ACHN (cell line): Measurements from ENCODE around the gene GPR31.
"Not testable (repeated sequence)": the region's sequence is repeated elsewhere in the genome, so short reads cannot be mapped to it uniquely, and the experiment has no call there.

ENCODE experiments used
- DNase-seq: peaks from one replicate; pipeline ENCODE4 v3.0.0-alpha.2; 2015
- in situ Hi-C: cut with HindIII; loops from 2 replicates; pipeline ENCODE4 v1.10.0; 2017; ENCODE audit warnings: low sequenced_read_pairs, low pct_ligation_motif_present, low pct_unique_long_range_greater_than_20kb

The GPR31 gene

DNA sequence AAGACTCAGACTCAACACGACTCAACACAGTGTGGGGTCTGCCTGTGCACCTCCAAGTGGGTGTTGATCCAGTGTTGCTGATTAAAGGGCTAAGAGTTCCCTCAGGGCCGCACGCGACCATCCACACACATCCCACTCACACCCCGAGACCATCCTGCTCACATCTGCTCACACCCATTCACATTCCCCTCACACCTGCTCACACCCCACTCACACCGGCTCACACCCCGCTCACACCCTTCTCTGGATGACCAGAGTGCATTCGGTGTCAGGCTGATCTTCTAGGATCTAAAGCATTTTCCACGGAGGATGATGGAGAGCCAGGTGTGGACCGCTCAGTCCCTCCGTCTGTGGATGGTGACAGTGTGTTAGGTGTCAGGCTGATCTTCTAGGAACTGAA lies 13.5 kb upstream of the GPR31 start:
- DNase-seq, in situ Hi-C loops: not testable (repeated sequence)

DNA sequence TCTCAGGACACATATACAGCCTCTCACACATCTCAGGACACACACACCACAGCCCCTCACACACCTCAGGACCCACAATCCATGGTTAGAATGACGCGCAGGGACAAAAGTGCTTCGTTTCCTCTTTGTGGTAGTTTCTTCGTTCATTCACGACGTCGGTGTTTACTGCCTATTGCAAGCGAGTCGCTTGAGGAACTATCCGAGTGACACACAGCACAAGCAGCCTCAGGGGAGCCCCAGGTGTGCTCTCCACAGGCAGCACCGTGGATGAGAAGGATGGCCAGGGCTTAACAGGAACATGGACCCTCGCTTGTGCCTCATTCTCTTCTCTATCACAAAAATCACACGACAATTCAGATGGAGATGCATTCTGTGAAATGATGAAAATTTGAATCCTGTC lies 12.1 kb upstream of the GPR31 start:
- in situ Hi-C loops, DNase-seq: not testable (repeated sequence)

DNA sequence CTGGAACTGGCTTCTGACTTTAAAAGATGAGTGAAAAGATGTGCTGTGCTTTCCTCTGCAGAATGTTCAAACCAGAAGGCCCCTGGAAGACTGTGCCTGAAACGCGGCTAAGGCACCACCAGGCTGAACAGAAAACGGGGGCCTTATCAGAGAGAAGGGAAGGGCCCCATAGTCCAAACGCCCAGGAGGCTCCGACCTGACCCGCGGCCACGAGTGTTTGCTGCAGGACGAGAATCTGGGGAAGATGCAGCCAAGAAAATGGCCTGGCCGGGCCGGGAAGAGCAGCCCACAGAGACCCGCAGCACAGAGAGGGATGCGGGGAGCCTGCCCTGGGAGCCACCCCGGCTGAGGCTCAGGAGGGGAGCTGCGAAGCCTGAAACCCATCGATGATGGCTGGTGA lies 10.5 kb upstream of the GPR31 start:
- DNase-seq, in situ Hi-C loops: not testable (repeated sequence)

DNA sequence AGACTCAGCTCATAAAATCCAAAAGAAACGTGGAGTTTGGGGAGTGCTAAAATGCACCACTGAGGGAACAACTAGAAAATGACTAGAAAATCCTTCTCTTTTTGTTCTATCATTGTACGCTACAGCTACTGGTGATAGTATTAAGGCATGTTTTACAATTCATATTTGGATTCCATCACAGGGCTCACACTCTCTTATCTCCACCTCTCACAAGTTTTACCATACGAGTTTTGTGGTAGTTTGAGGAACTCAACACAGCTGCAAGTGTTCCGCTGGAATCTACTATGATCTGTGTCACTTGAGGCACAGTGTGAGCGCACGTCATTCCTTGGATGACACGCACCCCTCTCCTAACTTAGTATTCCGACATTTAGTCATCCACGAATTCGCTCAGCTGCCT lies 9.9 kb upstream of the GPR31 start:
- in situ Hi-C loops, DNase-seq: not testable (repeated sequence)

DNA sequence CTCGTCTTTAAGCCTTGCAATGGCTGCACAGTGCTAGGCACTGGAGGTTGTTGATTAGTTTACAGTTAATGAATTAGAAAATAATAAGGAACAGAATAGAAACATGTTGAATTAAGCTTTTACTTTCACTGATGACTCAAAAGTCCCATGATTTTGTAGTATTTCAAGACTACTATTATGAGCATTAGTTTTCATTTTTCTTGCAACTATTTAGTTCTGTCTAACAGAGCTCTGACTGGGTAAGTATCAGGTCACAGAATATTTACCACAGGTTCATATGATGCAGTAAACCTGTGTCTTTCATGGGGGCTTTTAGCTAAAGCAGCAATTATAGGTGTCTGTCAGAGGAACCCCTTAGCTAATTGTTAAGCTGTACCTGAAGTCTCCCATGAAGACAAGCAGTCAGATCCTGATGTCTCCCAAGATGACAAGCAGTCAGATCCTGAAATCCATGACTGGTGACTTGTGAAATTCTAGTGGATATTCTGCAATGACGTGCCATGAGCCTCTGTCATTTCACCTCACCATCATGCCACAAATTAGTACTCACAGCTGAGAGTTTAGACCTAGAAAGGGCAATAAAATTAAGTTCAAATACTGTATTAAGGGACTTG lies 8.2 kb upstream of the GPR31 start:
- in situ Hi-C loops: no loop called here
- no peak for DNase-seq

DNA sequence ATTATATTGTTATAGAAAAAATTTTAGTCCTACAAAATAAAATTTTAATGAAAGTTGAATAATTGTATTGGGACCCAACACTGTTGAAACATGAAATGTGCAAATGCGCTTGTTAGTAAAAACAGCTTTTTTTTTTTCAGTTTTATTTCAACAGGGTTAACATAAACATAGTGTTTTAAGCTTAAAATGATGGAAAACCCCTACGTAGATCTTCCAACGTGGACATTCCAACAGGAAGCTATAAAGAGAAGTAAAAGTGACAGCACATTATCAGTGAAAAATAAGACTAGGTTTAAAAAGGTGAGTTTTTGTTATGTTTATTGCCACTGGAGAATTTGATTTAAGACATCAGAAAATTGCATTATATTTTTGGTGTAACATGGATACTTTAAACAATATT lies 6.5 kb upstream of the GPR31 start:
- DNase-seq: no peak
- in situ Hi-C loops: no loop called here

DNA sequence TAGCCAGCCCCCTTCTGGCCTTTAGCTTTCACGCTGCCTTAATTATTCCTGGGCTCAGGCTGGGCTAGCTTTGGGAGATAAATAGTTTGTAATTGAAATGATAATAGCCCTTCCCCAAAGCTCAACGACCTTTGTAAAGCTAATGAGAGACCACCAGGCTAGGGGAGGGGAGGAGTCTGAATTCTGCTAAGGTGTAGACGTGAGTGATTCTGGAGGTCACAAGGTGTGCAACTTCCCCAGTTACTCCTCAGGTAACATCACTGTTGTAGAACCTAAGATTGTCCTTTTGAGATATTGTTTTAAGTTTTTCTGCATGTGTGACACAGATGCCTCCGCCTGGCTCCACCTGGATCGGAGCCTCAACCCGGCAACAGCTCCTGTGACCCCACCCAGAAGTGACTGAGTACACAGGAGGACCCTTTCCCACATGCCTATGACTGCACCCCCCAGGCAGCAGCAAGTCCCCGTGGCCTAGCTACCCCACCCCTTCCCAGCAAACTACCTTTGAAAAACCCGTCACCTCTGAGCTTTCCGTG lies 5.8 kb upstream of the GPR31 start:
- no peak for DNase-seq
- in situ Hi-C loops: no loop called here

DNA sequence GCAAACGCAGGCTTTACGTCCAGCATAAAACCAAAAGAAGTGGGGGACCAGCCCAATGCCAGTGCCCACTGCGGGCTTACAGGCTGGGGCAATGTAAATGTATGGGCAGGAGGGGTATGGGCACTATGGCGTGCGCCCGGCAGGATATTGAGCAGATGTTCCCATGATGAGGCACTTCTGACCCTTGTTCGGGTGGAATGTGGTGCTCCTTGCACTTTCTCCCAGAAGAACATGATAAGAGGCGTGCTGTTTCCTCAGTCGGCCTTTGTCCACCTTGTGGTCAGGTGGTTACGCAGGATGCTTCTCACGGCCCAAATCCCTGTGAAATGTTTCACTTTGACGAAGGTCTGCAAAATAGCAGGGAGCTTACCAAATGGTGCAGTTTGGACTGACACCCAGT lies 4.8 kb upstream of the GPR31 start:
- in situ Hi-C loops: no loop called here
- no peak for DNase-seq

DNA sequence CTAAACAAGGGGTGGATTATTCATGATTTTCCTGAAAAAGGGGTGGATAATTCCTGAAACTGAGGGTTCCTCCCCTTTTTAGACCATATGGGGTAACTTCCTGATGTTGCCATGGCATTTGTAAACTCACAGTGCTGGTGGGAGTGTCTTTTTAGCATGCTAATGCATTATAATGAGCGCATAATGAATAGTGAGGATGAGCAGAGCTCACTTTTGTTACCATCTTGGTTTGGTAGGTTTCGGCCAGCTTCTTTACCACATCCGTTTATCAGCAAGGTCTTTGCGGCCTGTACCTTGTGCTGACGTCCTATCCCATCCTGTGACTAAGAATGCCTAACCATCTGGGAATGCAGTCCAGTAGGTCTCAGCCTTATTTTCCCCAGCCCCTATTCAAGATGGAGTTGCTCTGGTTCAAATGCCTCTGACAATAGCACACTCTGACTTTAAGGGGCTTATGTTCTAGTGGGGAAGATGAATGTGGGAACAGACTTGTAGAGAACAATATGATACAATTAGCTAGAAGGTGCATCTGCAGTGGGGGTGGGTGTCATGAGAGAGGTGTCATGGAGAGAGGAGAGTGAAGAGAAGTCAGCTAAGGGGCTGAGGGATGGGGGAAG lies 4.2 kb upstream of the GPR31 start:
- in situ Hi-C loops: no loop called here
- DNase-seq: no peak

DNA sequence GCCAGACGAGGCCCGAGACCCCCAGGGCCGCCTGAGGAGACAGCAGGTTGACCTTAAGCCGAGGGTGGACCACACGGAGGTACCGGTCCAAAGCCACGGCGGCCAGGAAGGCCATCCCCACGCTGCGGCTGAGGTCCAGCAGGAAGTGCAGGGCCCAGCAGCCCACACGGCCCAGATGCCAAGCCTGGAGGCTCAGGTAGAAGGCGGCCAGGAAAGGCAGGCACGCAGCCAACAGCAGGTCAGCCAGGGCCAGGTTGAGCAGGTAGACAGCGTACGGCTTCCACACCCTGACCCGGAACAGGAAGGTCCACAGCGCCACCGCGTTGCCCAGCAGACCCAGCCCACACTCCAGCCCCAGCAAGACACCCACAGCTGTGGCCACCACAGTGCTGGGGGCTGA lies 366 bp downstream of the GPR31 start:
- no peak for DNase-seq
- in situ Hi-C loops: no loop called here

DNA sequence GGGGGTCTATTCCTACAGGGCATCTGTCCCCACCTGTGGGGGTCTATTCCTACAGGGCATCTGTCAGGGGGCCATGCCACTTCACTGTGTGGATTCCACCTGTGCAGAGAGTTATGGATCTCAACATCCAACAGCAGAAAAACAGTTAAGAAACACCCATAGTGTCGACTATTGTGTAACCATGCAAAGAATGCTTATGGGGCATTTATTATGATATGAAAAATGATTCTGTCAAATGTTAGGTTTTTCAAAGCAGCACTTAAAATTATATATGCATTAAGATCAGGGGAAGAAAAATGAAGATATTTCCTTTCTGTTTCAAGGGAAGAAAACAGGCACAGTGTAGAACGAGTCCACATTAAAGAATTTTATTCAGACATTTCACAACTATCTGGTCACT lies 2.9 kb downstream of the GPR31 start:
- no peak for DNase-seq
- in situ Hi-C loops: no loop called here

DNA sequence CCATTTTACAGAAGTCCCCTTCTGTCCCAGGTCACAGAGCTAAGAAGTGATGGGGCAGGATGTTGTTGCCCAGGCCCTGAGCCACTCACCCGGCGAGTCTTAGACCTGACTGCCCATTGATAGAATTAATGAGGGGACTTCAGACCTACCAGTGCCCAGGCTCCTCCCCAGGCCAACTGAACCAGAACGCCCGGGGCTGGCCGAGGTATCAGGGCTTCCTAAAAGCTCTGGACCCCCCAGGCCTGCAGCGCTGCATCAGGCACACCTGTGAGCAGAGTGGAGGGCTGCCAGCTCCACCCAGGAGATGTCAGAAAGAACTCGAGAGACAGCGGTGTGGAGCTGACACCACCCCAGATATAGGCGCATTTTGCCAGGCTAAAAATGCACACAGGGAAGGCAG lies 3.5 kb downstream of the GPR31 start:
- in situ Hi-C loops: no loop called here
- no peak for DNase-seq

DNA sequence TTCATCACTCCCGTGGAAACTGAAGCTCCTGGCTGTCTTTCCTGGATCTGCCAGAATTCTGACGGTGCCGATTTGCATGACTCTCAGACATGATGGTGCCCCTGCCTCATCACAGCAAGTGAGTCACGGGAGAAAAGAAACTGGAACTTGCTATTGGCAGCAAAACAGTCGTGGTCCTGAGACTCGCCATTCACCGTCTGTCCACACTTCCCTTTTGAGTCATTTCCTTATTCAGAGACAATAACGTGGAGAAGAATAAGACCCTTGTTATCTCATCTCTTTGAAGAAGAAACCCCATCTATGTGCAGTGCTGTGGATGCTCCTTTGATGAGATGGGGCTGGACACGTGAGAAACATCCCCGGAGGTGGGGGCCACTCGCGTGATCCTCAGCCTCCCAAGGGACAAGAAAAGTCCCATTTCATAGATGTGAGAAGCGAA lies 4.2 kb downstream of the GPR31 start:
- peak; percentile 25 for DNase-seq
- in situ Hi-C loops: no loop called here

DNA sequence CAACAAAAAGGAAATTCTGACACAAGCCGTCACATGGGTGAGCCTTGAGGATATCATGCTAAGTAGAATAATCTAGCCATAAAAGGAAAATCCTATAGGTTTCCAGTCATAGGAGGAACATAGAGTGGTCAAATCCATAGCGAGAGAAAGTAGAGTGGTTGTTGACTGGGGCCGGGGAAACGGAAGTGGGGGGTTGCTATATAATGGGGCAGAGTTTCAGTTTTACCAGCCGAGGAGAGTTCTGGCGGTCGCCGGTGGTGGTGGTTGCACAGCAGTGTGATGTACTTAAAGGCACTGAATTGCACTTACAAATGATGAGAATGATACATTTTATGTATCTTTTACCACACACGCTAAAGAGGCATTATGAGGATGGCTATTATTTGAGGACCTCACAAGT lies 4.9 kb downstream of the GPR31 start:
- in situ Hi-C loops: no loop called here
- no peak for DNase-seq

DNA sequence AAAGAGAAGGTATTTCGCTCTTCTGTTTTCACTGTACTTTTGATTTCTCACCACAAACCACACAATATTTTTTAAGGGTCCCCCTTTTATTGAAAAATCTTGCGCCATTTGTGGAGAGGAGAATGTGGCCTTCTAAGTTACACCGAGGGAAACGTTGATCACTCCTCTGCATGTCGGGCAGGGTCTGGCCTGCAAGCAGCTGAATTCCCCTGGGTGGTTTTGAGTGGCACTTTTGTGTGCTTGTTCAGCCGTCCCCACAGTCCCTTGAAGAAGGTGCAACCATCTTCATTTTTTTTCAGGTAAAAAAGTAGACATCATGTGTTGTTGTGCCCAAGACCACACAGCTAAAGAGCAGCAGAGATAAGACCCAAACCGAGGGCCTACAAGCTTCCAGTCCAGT lies 6.1 kb downstream of the GPR31 start:
- in situ Hi-C loops: no loop called here
- DNase-seq: no peak

DNA sequence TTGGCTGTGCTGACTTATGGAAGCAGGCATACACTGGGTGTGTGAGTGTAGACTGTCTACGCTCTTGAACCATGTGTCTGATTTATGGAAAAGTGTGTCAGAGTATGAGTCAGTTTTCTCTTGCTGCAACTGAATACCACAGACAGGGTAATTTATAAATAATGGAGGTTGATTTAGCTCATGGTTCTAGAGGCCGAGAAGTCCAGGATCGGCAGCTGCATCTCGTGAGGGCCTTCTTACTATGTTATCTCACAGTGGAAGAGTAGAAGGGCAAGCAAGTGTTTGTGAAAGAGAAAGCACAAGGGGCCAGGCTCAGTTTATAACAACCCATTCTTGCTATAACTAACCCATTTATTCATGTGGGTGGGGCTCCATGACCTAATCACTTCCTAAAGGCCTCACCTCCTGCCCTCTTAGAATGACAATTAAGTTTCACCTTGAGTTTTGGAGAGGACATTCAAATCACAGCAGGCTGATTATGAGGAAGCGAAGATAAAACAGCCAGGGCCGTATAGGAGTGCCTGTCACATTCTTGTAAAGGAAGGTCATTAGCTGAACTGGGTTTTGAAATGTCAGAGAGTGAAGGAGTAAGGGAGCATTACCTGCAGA lies 6.7 kb downstream of the GPR31 start:
- no peak for DNase-seq
- in situ Hi-C loops: no loop called here

DNA sequence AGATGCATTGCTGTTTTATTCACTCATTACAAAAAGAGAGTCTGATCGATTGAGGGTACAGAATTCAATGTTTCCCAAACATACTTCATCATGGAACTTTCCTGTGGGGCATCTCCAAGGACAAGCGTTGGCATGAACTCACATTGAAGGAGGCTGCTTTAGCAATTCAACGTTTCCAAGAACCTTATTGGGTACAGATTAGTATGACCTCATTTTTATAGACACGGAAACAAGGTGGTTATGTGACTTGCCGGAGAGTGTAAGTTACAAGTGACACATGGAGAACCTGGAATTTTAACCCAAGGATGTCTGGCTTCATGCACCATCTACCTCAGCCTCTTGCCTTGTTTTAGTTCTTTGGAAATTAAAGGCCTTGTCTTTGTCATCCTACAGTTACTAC lies 8.8 kb downstream of the GPR31 start:
- in situ Hi-C loops: no loop called here
- no peak for DNase-seq

DNA sequence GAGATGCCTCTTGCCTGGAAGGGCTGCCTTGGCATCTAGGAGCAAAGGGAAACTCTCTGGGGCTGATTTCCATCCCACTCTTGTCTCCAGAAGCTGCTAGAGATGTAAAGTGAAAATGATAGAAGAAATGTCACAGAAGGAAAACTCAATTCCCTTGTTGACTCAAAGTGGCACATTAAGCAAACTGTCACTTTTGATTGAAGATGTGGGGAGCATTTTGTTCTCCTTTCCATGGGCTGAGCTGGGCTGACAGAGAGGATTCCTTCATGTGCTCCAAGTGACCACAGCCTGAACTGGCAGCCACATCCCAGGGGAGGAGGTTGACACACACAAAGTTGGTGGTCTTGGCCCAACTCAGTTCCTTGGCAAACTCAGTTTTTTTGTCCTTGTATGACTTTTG lies 9.8 kb downstream of the GPR31 start:
- in situ Hi-C loops: no loop called here
- DNase-seq: no peak

DNA sequence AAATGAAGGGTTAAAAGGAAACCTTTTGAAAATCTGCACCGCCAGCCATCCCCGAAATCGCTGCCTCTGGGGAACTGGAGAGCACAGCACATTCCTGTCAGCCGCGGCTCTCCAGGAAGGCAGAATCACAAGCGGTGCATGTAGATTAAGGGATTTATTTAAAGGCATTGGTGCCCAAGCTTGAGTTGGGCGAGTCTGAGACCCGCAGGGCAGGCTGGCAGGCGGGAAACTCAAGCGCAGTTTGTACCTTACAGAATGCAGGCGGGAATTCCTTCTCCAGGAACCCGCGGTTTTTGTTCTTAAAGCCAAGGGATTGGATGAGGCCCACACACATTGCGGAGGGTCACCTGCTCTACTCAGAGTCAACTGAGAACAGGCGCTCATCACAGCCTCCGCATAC lies 10.8 kb downstream of the GPR31 start:
- DNase-seq: no peak

DNA sequence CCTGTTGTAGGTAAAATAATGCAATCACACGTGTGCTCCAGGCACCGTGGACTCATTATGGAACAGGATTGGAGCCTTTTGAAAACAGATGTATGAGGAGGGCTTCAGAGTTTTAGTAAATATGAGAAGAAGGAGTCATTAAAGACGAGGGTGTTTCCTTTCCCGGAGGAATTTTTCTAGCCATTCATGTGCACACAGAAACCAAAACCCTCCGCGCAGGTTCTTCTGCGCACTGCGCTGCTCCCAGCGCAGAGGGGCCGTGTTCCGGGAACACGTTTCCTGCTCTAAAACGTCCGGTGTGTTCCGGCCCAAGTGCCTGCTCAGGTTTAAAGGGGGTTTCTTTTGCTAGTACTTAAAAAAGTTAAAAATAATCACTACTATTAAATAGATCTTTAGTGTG lies 11.6 kb downstream of the GPR31 start:
- DNase-seq: no peak
- in situ Hi-C loops: no loop called here

More for the DNA sequence above, 10.8 kb downstream of the GPR31 start:
- in situ Hi-C loops: no loop called here
